Amniotic stem cell (primary cell): ENCODE measurements around the gene ABI3BP.
A peak's percentile ranks its signal among the peaks of the same experiment; 100 is the strongest.
"Not testable (repeated sequence)": the region's sequence is repeated elsewhere in the genome, so short reads cannot be mapped to it uniquely, and the experiment has no call there.

Experiments
- DNase-seq: peaks from one replicate; lab custom pipeline; 2025; lab: John Stamatoyannopoulos, UW

ABI3BP gene

GRCh38 chr3:100981164-100981911 lies 11.9 kb downstream of the ABI3BP start:
- no peak for DNase-seq

DNA sequence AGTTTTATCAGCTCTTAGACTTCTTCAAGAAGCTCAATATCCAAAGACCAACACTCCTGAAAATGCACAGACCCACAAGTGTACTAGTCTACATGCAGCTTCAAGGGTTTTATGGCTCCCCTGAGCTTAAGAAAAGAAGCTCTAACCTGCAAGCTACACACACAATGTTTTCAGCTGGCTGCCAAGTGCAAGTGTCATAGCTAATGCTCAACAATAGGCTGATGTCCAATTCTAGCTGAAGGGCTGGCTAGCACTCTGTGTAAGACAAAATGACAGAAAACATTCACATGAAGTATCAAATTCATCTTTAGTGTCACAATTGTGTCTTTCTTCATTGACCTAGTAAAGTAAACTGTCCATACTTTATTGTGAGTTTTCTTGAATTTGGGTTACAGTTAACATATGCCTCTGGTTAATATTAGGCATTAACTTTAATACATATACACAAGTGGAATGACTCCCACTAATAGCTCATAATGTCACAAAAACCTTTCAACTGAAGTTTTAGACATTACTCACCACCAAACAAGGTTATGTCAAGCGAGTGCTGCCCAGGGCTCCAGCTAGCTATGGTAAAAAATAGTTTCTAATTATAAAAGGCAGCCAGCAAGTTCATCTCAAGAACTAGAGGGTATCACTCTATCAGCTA lies 15.1 kb downstream of the ABI3BP start:
- DNase-seq: no peak

DNA sequence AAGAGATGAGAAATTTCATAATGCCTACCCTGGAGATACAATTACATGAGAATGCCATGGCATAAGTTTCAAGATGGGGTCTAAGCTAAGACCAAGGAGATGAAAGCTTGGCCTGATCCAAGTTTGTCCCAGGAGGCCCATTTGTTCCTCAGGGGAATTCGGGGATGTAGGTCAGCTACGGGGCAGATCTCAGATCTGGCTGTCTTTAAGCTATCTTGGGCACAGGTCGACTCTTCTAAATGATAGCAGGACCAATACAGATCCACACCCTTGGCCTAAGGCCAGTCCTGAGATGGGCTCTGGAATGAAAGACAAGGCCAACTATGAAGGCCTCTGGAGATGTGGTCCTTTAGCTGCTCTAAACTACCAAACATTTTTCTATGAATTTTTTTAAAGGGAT lies 16.6 kb downstream of the ABI3BP start:
- DNase-seq: no peak

GRCh38 chr3:100975714-100976113 lies 17.5 kb downstream of the ABI3BP start:
- DNase-seq: no peak

DNA sequence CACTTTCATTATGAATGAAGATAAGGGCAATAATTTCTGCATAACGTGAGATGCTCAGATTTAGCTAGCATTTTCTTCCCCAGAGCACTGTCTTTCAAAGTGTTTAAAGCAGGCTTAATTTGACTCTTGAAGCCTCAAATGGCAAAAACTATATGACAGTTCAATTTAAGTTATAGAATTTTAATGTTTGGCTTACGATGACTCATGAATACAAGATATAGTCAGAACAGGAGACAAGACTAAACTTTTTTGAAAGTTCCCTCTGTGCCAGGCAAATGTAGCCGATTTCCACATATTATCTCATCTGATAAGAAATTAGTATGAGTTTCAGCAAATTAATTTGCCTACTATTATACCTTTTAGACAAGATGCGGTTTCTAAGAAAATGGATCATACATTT lies 19.6 kb downstream of the ABI3BP start:
- no peak for DNase-seq

DNA sequence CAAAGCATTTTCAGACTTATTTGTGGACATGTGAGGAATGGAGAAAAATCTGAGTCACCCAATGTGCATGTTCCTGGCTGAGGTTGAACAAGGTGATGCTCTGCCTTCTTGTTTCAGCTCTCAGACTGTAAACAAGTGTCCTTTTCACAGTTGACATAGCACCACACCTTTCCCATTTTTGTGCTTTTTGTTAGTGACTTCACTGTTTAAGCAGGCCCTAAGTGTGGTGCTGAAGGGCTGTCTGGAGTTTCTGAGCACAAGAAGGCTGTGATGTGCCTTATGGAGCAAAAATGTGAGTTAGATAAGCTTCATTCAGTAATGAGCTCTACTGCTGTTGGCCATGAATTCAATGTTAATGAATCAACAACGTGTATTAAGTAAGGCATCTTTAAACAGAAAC lies 20.4 kb downstream of the ABI3BP start:
- no peak for DNase-seq

DNA sequence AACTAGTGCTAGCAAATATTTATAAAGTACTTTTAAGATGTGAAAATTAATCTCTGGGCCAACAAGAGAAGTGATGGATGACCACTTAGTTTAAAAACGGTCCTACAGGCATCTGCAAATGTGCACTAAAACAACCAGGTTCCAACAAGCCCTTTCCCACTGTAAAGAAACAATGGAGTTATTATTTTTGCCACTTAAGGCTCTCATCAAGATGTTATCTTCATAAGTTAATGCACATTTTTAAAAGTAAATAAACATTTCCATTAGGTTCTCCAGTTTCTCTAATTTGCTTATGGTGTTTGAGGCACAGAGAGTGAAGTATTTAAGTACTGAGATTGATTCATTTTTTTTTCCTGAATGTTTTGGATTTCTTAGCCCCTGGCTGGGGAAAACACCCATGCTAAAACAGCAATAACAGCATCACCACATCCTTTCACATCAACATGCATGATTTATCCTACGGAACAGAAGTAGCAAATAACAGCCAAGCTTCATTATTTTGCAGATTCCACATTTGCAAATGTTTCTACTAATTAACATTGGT lies 20.8 kb downstream of the ABI3BP start:
- DNase-seq: no peak

DNA sequence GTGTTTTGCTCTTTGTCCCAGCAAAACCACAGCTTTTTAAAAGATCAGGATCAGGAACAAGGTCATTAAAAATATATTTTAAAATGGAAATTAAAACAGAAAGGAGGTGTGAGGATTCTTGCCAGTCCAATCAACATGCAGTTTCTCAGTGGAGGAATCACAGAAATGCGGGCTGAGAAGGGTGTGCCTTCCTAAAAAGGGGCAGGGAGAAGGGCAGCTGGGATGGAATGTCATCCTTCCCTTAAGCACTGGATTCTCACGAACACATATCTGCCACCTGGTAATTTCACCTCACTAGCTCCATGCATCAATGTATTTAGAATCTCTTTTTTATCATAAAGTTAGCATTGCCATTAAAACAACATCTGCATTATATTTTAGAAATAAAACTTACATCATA lies 21.4 kb downstream of the ABI3BP start:
- no peak for DNase-seq

- DNase-seq: no peak
Observed at GRCh38 chr3:100970477-100970990, 22.7 kb downstream of the ABI3BP start.

GRCh38 chr3:100968932-100969906 lies 24.0 kb downstream of the ABI3BP start:
- no peak for DNase-seq

GRCh38 chr3:100966807-100967206 lies 26.4 kb downstream of the ABI3BP start:
- DNase-seq: no peak

GRCh38 chr3:100966049-100966491 lies 27.2 kb downstream of the ABI3BP start:
- DNase-seq: no peak

- no peak for DNase-seq
Observed at GRCh38 chr3:100963041-100963440, 30.2 kb downstream of the ABI3BP start.

DNA sequence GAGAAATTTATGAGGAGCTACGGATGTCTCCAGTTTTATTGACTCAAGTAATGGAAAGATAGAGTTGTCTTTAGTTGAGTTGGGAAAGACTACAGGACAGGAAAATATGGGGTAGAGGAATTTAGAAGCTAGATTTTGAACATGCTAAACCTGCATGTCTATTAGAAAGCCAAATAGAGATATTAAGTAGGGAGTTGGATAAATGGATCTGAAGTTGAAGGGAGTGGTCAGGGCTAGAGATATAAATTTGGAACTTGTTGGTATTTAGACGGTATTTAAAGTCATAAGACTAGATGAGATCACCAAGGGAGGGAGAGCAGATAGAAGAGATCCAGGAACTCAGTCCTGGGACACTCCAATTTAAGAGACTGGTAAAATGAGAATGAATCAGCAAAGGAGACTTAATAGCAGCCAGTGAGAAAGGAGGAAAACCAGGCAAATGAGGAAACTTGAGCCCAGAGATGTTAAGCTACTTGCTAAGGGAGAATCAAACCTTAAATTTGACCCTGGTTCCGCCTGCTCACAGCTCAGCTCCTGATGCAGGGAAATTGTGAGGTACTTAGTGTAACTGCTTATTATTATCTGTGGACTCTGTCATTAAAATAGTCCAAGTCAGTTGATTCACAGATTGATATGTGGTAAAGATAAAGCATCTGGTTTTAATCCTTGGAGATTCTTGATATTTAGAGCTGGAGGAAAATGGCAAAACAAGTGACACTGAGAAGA lies 35.8 kb downstream of the ABI3BP start:
- DNase-seq: no peak

GRCh38 chr3:100956276-100956675 lies 36.9 kb downstream of the ABI3BP start:
- no peak for DNase-seq

DNA sequence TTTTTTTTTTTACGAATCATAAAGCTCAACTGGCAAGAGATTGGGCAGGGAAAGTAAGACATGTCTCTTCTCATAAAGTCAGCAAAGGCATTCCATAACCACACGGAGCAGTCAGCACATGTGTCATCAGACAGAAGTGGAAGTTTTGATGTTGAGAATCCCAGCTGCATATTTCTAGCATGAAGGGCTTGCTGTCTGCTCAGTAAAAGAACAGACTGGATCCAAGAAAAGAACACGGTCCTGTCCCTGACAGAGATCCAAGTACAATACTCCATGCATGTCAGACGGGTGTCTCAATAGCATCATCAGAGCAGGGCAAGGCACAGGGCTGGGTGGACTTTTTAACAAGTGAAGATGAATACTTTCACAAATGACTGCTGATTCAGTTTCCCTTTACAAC lies 38.2 kb downstream of the ABI3BP start:
- DNase-seq: peak; percentile 84

DNA sequence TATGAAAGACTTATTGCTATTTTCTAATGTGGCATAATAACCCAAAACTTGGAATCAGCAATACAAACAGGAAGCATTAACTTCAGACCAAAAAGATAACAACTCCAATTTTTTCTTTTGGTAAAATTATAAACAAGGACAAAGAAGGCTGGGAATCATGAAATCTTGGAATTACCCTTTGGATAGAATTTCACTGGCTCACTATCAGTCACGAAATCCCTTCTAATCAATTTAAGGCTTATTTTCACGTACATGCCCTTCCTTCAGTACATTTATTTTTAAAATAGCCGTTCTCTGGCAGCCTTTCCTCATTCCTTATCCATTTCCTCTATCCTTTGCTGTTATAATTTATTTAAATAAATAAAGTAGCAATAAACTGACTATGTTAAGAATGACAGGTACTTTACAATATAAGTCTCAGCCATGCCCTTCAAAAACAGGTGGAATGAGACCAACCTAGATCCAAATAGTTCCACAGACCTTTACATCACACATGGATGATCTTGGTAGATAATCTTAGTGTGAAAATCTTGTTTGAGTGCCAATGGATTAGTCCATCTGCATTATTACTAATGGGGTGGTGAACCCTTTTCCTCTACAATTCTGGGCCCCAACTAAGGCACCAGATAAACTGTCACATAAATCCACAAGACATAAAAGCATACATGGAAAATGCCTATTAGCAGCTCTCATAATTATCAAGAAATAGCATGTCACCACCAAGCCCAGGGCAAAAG lies 38.9 kb downstream of the ABI3BP start:
- DNase-seq: no peak

DNA sequence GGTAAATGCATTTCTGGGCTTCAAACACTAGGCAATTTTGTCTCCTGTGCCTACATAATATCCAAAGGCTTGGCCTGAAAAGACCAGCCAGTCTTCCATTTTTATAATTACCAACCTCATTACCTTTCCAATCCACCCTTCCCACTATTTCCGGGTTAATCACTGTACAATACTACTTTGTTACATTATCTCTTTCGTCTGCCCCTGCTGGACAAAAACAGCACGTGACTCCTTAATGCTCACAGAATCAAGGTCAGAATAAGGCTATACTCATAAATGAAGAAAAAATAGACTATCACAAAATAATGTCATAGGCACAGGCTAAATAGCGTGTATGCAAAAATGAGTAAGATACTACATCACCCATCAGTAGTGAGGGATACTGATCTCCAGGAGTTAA lies 40.1 kb downstream of the ABI3BP start:
- no peak for DNase-seq

GRCh38 chr3:100947119-100947518 lies 46.1 kb downstream of the ABI3BP start:
- DNase-seq: no peak

- not testable (repeated sequence) for DNase-seq
Observed at GRCh38 chr3:100946096-100946495, 47.1 kb downstream of the ABI3BP start.

GRCh38 chr3:100941451-100941850 lies 51.8 kb downstream of the ABI3BP start:
- DNase-seq: no peak
